Smooth muscle cell (in vitro differentiated cells): ENCODE data around the gene TBC1D21. TPM values are rescaled to one million over a fixed set of nuclear protein-coding genes. Genes with fewer than 3 reads are reported as not detected.

ENCODE experiments used
- DNase-seq: peaks from one replicate; lab custom pipeline; 2025; ENCODE audit not compliant: unreplicated experiment; lab: John Stamatoyannopoulos, UW
- H2AFZ ChIP-seq: fragments of 200-600 bp; sonication (generic); 2 replicates; pipeline ENCODE4 v1.6.0; 2016; ENCODE audit warnings: antibody characterized with exemption, low read depth, mild to moderate bottlenecking
- H3F3A ChIP-seq: fragments of 200-600 bp; sonication (generic); 2 replicates; pipeline ENCODE4 v1.6.0; 2017; ENCODE audit warnings: antibody characterized with exemption, low read depth
- H3K27ac ChIP-seq: fragments of 200-600 bp; sonication (generic); 2 replicates; pipeline ENCODE4 v1.5.1; 2016; ENCODE audit warnings: low read depth, mild to moderate bottlenecking
- H3K27me3 ChIP-seq: fragments of 200-600 bp; sonication (generic); 2 replicates; pipeline ENCODE4 v1.6.1; 2016; ENCODE audit warnings: low read depth, mild to moderate bottlenecking
- H3K36me3 ChIP-seq: fragments of 200-600 bp; sonication (generic); 2 replicates; pipeline ENCODE4 v1.5.1; 2016; ENCODE audit warnings: low read depth
- H3K4me1 ChIP-seq: fragments of 200-600 bp; sonication (generic); 2 replicates; pipeline ENCODE4 v1.5.1; 2016; ENCODE audit warnings: low read depth
- H3K4me2 ChIP-seq: fragments of 200-600 bp; sonication (generic); 2 replicates; pipeline ENCODE4 v1.6.0; 2016; ENCODE audit warnings: mild to moderate bottlenecking
- H3K4me3 ChIP-seq: fragments of 200-600 bp; sonication (generic); 2 replicates; pipeline ENCODE4 v1.5.1; 2016; ENCODE audit warnings: mild to moderate bottlenecking
- H3K79me2 ChIP-seq: fragments of 200-600 bp; sonication (generic); 2 replicates; pipeline ENCODE4 v1.6.0; 2016; ENCODE audit warnings: low read depth, mild to moderate bottlenecking
- H3K9ac ChIP-seq: fragments of 200-600 bp; sonication (generic); 2 replicates; pipeline ENCODE4 v1.6.0; 2016; ENCODE audit warnings: low read depth
- H3K9me3 ChIP-seq: fragments of 200-600 bp; sonication (generic); replicated peaks from 2 replicates; pipeline ENCODE4 v1.5.1; 2016; ENCODE audit warnings: low read depth
- H4K20me1 ChIP-seq: fragments of 200-600 bp; sonication (generic); 2 replicates; pipeline ENCODE4 v1.6.0; 2016; ENCODE audit warnings: low read depth
- CTCF ChIP-seq: fragments of 200-600 bp; sonication (generic); IDR thresholded peaks from 2 replicates; pipeline ENCODE4 v1.5.1; 2017; ENCODE audit warnings: borderline replicate concordance, mild to moderate bottlenecking, antibody characterized with exemption; ENCODE audit not compliant: insufficient read depth, poor library complexity, severe bottlenecking
- WGBS: methylation state at CpG from one replicate; pipeline ENCODE4 v1.1.7; 2016; ENCODE audit warnings: low lambda C conversion rate; 5-methylcytosine and 5-hydroxymethylcytosine counted together
- polyA plus RNA-seq: library from polyadenylated mRNA; unstranded; fragments of >200 nt; fragmentation: Nextera tagmentation; extraction: Ambion mirVana; gene quantifications from 2 replicates; pipeline ENCODE4 v1.2.1, GENCODE V29; 2016
- total RNA-seq: library from RNA; depleted of rRNA; stranded (reverse); fragments of >200 nt; gene quantifications from 2 replicates; pipeline ENCODE4 v1.2.3, GENCODE V29; 2014

The TBC1D21 gene
- total and polyA plus RNA-seq, 2 experiments from 2014 or later = not detected

- 40% methylated on average over 8 of the region's 8 CpGs for WGBS
- Histone ChIP-seq H3K79me2 (peaks cover 67% of the 10 kb centered on the region), H3K9me3 (no peaks in the 10 kb centered on the region), H3K36me3 (no peaks in the 10 kb centered on the region), H3K4me2 (peak overlapping the region; percentile 96), H3K27ac (peak overlapping the region; percentile 77), H3F3A (no peaks in the 10 kb centered on the region), H2AFZ (peak overlapping the region; percentile 36), H3K4me1 (peaks cover 57% of the 10 kb centered on the region), H3K4me3 (peak overlapping the region; percentile 82), H4K20me1 (peaks cover 34% of the 10 kb centered on the region), H3K27me3 (no peaks in the 10 kb centered on the region), H3K9ac (no peak overlapping the region)
- DNase-seq = no peak
- TF ChIP-seq CTCF = no peak
These were observed 52.5 kb downstream of the TBC1D21 start for GRCh38 chr15:73925848-73926218.

- H3K79me2 ChIP-seq = peaks cover 68% of the 10 kb centered on the region
These were observed 53.0 kb downstream of the TBC1D21 start, which contains the start of gene LOXL1 for GRCh38 chr15:73926219-73927002. TSS of gene LOXL1 (plus strand) at chr15:73926462. CDS start at chr15:73926784, 322 bp downstream.

GRCh38 chr15:73927003-73927475 lies 53.7 kb downstream of the TBC1D21 start:
- WGBS = 1% methylated on average over 63 of the region's 65 CpGs
- H2AFZ ChIP-seq = no peak overlapping the region
- H4K20me1 ChIP-seq = peaks cover 46% of the 10 kb centered on the region
- peak overlapping the region; percentile 96 for H3K4me2 ChIP-seq
- no peaks in the 10 kb centered on the region for H3F3A ChIP-seq
- H3K9ac ChIP-seq = peak overlapping the region; percentile 73
- DNase-seq = no peak
- no peaks in the 10 kb centered on the region for H3K9me3 ChIP-seq
- peak overlapping the region; percentile 77 for H3K27ac ChIP-seq
- peak overlapping the region; percentile 82 for H3K4me3 ChIP-seq
- peaks cover 70% of the 10 kb centered on the region for H3K79me2 ChIP-seq
- H3K36me3 ChIP-seq = no peaks in the 10 kb centered on the region
- no peak for TF ChIP-seq CTCF
- H3K27me3 ChIP-seq = no peaks in the 10 kb centered on the region
- peaks cover 54% of the 10 kb centered on the region for H3K4me1 ChIP-seq

More at GRCh38 chr15:73926219-73927002, 53.0 kb downstream of the TBC1D21 start, which contains the start of gene LOXL1:
- H3K27ac ChIP-seq = peak within 1 kb of the TSS; percentile 77
- H3K4me3 ChIP-seq = peak within 1 kb of the TSS; percentile 82
- no peak for TF ChIP-seq CTCF
- H2AFZ ChIP-seq = peak within 1 kb of the TSS; percentile 36
- H3K4me1 ChIP-seq = peaks cover 57% of the 10 kb centered on the region
- H3K27me3 ChIP-seq = no peaks in the 10 kb centered on the region
- under 1% methylated on average over 46 of the region's 47 CpGs for WGBS
- peaks cover 39% of the 10 kb centered on the region for H4K20me1 ChIP-seq
- DNase-seq = peak; percentile 46
- no peaks in the 10 kb centered on the region for H3K9me3 ChIP-seq
- H3K36me3 ChIP-seq = no peaks in the 10 kb centered on the region
- no peaks in the 10 kb centered on the region for H3F3A ChIP-seq
- H3K4me2 ChIP-seq = peak within 1 kb of the TSS; percentile 96
- peak within 1 kb of the TSS; percentile 73 for H3K9ac ChIP-seq
